Body of pancreas (tissue), 4 donors: ENCODE measurements around the gene AGRN.

Experiments
- CTCF ChIP-seq, 7 experiments: fragments of 450-650 bp in 4 of 7; fragments of 200-600 bp in 3 of 7; sonication (generic) in 3 of 7; IDR thresholded peaks; one replicate each; pipeline ENCODE4 v1.5.1; 2016 to 2019; ENCODE audit warnings: antibody characterized with exemption in 7 of 7
- POLR2A ChIP-seq, 3 donors: fragments of 450-650 bp; IDR thresholded peaks; one replicate each; pipeline ENCODE4 v1.6.1; 2016; ENCODE audit warnings: antibody characterized with exemption in 3 of 3, mild to moderate bottlenecking in 2 of 3

GRCh38 chr1:1067284-1067859 lies 47.5 kb downstream of the AGRN start:
- TF ChIP-seq CTCF (IDR thresholded peaks at IDR 0.05): no peak
- TF ChIP-seq POLR2A (IDR thresholded peaks at IDR 0.05): no peak
